CD14-positive monocyte (primary cell): ENCODE measurements around the gene APP. TPM values are rescaled to one million over a fixed set of nuclear protein-coding genes. Genes with fewer than 3 reads are reported as not detected.

ENCODE experiments used
- DNase-seq, 3 donors: peaks; one replicate each; pipeline ENCODE4 v3.0.0-alpha.2; 2011 to 2022
- H2AFZ ChIP-seq: 2 replicates; pipeline ENCODE4 v1.6.0; 2012; ENCODE audit warnings: mild to moderate bottlenecking, low read depth, low read length, inconsistent platforms; ENCODE audit not compliant: insufficient read depth, poor library complexity, severe bottlenecking
- H3K27ac ChIP-seq, 2 donors: 1 replicate in 1 of 2; 2 replicates in 1 of 2; pipeline ENCODE4 v1.5.1; 2012 to 2013; ENCODE audit warnings: low read length in 2 of 2, control low read depth in 1 of 2, inconsistent platforms in 1 of 2, low read depth in 1 of 2, mild to moderate bottlenecking in 1 of 2
- H3K27me3 ChIP-seq, 2 donors: one replicate each; pipeline versions ENCODE4 v1.6.0 to v1.6.1; 2011 to 2013; ENCODE audit warnings: low read length in 2 of 2; ENCODE audit not compliant: control insufficient read depth in 2 of 2, insufficient read depth in 2 of 2
- H3K36me3 ChIP-seq, 2 donors: replicated peaks in 1 of 2; 1 replicate in 1 of 2; 2 replicates in 1 of 2; pipeline versions ENCODE4 v1.5.1 to v1.6.1; 2012 to 2013; ENCODE audit warnings: low read length in 2 of 2, control low read depth in 1 of 2, inconsistent platforms in 1 of 2, mild to moderate bottlenecking in 1 of 2; ENCODE audit not compliant: insufficient read depth in 2 of 2, control insufficient read depth in 1 of 2
- H3K4me1 ChIP-seq, 2 donors: 1 replicate in 1 of 2; 2 replicates in 1 of 2; pipeline versions ENCODE4 v1.5.1 to v1.6.1; 2012 to 2013; ENCODE audit warnings: low read length in 2 of 2, control low read depth in 1 of 2, inconsistent platforms in 1 of 2, mild to moderate bottlenecking in 1 of 2, moderate library complexity in 1 of 2; ENCODE audit not compliant: insufficient read depth in 2 of 2, control insufficient read depth in 1 of 2
- H3K4me2 ChIP-seq: replicated peaks from 2 replicates; pipeline ENCODE3; 2012; ENCODE audit warnings: low read length, moderate library complexity, mild to moderate bottlenecking; ENCODE audit not compliant: poor library complexity, severe bottlenecking; ENCODE audit errors: extremely low read depth
- H3K4me3 ChIP-seq, 3 experiments: fragments of 200-600 bp in 1 of 3; sonication (generic) in 1 of 3; replicated peaks in 1 of 3; 1 replicate in 2 of 3; 2 replicates in 1 of 3; pipeline ENCODE4 v1.5.1; 2011 to 2013; ENCODE audit warnings: low read length in 3 of 3, mild to moderate bottlenecking in 3 of 3, control low read depth in 2 of 3, low read depth in 2 of 3, inconsistent platforms in 1 of 3, moderate library complexity in 1 of 3
- H3K79me2 ChIP-seq: 2 replicates; pipeline ENCODE4 v1.6.0; 2012; ENCODE audit warnings: mild to moderate bottlenecking, control low read depth, inconsistent platforms, low read length, moderate library complexity; ENCODE audit not compliant: insufficient read depth
- H3K9ac ChIP-seq: 2 replicates; pipeline ENCODE4 v1.6.0; 2017; ENCODE audit warnings: low read length, mild to moderate bottlenecking; ENCODE audit not compliant: insufficient read depth, poor library complexity, severe bottlenecking
- H3K9me3 ChIP-seq, 2 donors: replicated peaks in 1 of 2; 1 replicate in 1 of 2; 2 replicates in 1 of 2; pipeline versions ENCODE4 v1.5.1 to v1.6.1; 2012 to 2013; ENCODE audit warnings: low read length in 2 of 2, control low read depth in 1 of 2; ENCODE audit not compliant: control insufficient read depth in 1 of 2, insufficient read depth in 1 of 2
- H4K20me1 ChIP-seq: 2 replicates; pipeline ENCODE4 v1.6.0; 2012; ENCODE audit warnings: mild to moderate bottlenecking, low read length, control low read depth, moderate library complexity; ENCODE audit not compliant: insufficient read depth
- H3K27ac Mint-ChIP-seq, 7 donors: one replicate each; pipeline ENCODE4 v1.8.0; 2020; ENCODE audit warnings: mild to moderate bottlenecking in 7 of 7, mixed read lengths in 7 of 7, moderate library complexity in 6 of 7, inconsistent platforms in 2 of 7
- H3K27me3 Mint-ChIP-seq, 3 donors: one replicate each; pipeline ENCODE4 v1.8.0; 2021 to 2022; ENCODE audit warnings: low read depth in 3 of 3, mild to moderate bottlenecking in 3 of 3, mixed read lengths in 3 of 3, moderate library complexity in 3 of 3, inconsistent platforms in 1 of 3
- H3K36me3 Mint-ChIP-seq, 2 donors: one replicate each; pipeline ENCODE4 v1.8.0; 2020; ENCODE audit warnings: mixed read lengths in 2 of 2, inconsistent platforms in 1 of 2, mild to moderate bottlenecking in 1 of 2
- H3K4me1 Mint-ChIP-seq: one replicate; pipeline ENCODE4 v1.8.0; 2020; ENCODE audit warnings: mild to moderate bottlenecking, mixed read lengths
- H3K4me3 Mint-ChIP-seq, 2 donors: one replicate each; pipeline ENCODE4 v1.8.0; 2020; ENCODE audit warnings: mild to moderate bottlenecking in 2 of 2, mixed read lengths in 2 of 2, moderate library complexity in 1 of 2
- H3K9me3 Mint-ChIP-seq, 7 donors: one replicate each; pipeline ENCODE4 v1.8.0; 2020 to 2022; ENCODE audit warnings: mixed read lengths in 7 of 7, mild to moderate bottlenecking in 6 of 7, moderate library complexity in 6 of 7, inconsistent platforms in 2 of 7
- CTCF ChIP-seq: fragments of 200-600 bp; IDR thresholded peaks from one replicate; pipeline ENCODE4 v1.8.0; 2022; ENCODE audit warnings: antibody characterized with exemption, mild to moderate bottlenecking
- WGBS: methylation state at CpG from one replicate; pipeline ENCODE4 v1.1.5; 2013; ENCODE audit warnings: missing lambda C conversion rate; ENCODE audit not compliant: insufficient coverage; 5-methylcytosine and 5-hydroxymethylcytosine counted together
- intact Hi-C, 2 donors: fragments of 100-400 bp; cut with micrococcal nuclease; formaldehyde crosslinking; loops; one replicate each; pipeline versions ENCODE4 v1.15.0 to v1.15.1; 2023
- polyA plus RNA-seq, 3 donors: library from polyadenylated mRNA; depleted of rRNA in 1 of 3; unstranded in 2 of 3; stranded (reverse) in 1 of 3; fragments of 300-500 nt in 2 of 3; fragments of >200 nt in 1 of 3; fragmentation: Illumina TruSeq in 2 of 3; gene quantifications; 1 replicate in 2 of 3; 2 replicates in 1 of 3; pipeline ENCODE4 v1.2.3, GENCODE V29; 2012 to 2021

The APP gene
- polyA plus RNA-seq, 3 donors, result 28.0 to 118 (median 35.1) TPM

- Histone ChIP-seq H4K20me1 (peaks cover 31% of the 10 kb centered on the region), H2AFZ (no peak overlapping the region), H3K9me3 (no peaks in the 10 kb centered on the region), H3K79me2 (peaks cover 42% of the 10 kb centered on the region), H3K9ac (no peak overlapping the region), H3K27me3 (no peaks in the 10 kb centered on the region), H3K4me1 (peaks cover 5 to 7% of the 10 kb centered on the region in 2 donors), H3K4me3 (no peak overlapping the region), H3K36me3 (no peaks in the 10 kb centered on the region), H3K4me2 (no peak overlapping the region), H3K27ac (no peak overlapping the region)
- no peak for TF ChIP-seq CTCF
- H3K27me3 Mint-ChIP-seq, result no peaks in the 10 kb centered on the region
- H3K27ac Mint-ChIP-seq, result peak overlapping the region in 1 of 7 donors; percentile 15
- H3K36me3 Mint-ChIP-seq, result peaks cover 3 to 4% of the 10 kb centered on the region in 2 donors
- no peak for DNase-seq
- 50% methylated on average over 4 of the region's 12 CpGs for WGBS
- no peaks in the 10 kb centered on the region for H3K9me3 Mint-ChIP-seq
- intact Hi-C loops, result no loop called here
- H3K4me3 Mint-ChIP-seq, result no peak overlapping the region
- peaks cover 20% of the 10 kb centered on the region for H3K4me1 Mint-ChIP-seq
These were observed 102.6 kb downstream of the APP start for GRCh38 chr21:26067836-26068594.

DNA sequence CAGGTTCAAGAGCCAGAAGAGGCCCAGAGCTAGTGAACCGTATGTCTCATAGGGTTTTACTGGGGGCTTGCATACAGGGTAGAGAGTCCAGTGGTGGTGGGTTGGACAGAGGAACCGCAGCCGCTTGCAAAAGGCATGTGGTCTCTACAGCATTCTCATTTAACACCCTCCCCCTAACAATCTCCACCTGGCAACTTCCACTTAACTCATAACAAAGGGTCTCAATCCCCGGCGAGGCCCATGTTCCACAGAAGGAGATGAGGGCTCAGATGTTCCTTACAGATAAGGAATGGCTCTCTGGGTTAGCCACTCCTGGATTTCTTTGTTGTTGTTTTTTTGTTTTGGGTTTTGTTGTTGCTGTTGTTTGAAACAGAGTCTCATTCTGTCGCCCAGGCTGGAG, 106.1 kb downstream of the APP start:
- peaks cover 47% of the 10 kb centered on the region for H3K79me2 ChIP-seq
- TF ChIP-seq CTCF, result no peak
- WGBS, result 100% methylated on average over 1 of the region's 6 CpGs

More for the DNA sequence above, 106.1 kb downstream of the APP start:
- H2AFZ ChIP-seq, result no peak overlapping the region
- Mint-ChIP-seq H3K27me3 (no peaks in the 10 kb centered on the region), H3K27ac (no peak overlapping the region), H3K4me1 (peaks cover 20% of the 10 kb centered on the region), H3K9me3 (no peaks in the 10 kb centered on the region), H3K4me3 (no peak overlapping the region), H3K36me3 (peaks cover 3% of the 10 kb centered on the region in 2 donors)
- H4K20me1 ChIP-seq, result peaks cover 31% of the 10 kb centered on the region
- no peak for DNase-seq
- no peaks in the 10 kb centered on the region for H3K36me3 ChIP-seq
- H3K9me3 ChIP-seq, result no peaks in the 10 kb centered on the region
- no peaks in the 10 kb centered on the region for H3K27me3 ChIP-seq
- H3K4me3 ChIP-seq, result no peak overlapping the region
- intact Hi-C loops, result no loop called here
- no peak overlapping the region for H3K27ac ChIP-seq
- H3K9ac ChIP-seq, result no peak overlapping the region
- peaks cover 0 to 3% of the 10 kb centered on the region in 2 donors for H3K4me1 ChIP-seq
- H3K4me2 ChIP-seq, result no peak overlapping the region
